OCI-M2 (cell line): Measurements from ENCODE around the gene TMEM114.

Source experiments
- DNase-seq: peaks from one replicate; lab custom pipeline; 2025; ENCODE audit not compliant: unreplicated experiment; lab: John Stamatoyannopoulos, UW

The TMEM114 gene

DNA sequence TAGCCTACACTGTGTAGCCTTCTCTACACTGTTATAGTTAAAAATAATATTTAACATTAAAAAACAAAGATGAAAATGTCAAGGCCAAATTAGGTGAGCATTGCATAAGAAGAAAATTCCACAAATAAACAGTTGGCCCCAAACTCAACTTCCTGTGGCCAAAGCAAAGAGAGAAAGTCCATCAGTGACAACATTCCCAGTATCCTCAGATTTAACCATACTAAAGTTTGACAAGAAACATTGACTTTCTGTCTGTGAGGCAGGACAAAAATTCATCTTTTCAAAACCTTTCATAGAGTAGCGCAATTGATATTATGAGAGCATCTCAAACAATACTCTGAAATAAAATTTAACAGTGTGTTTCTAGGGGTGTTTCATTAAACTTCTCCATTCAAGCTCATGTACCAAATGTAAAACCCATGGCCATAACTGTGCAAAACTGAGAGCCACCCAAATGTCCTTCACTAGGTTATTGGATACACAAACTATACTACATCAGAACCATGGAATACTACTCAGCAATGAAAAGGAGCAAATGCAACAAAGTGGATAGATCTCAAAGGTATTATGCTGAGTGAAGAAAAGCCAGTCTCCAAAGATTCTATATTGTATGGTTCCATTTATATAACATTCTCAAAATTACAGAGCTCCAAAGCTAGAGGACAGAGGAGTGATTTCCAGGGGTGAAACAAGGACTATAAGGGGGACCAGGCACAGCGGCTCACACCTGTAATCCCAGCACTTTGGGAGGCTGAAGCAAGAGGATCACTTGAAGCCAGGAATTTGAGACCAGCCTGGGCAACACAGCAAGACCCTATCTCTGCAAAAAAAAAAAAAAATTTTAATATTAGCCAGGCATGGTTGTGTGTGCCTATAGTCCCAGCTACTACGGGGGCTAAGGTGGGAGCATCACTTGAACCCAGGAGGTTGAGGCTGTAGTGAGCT, 38.7 kb downstream of the TMEM114 start:
- DNase-seq = no peak

DNA sequence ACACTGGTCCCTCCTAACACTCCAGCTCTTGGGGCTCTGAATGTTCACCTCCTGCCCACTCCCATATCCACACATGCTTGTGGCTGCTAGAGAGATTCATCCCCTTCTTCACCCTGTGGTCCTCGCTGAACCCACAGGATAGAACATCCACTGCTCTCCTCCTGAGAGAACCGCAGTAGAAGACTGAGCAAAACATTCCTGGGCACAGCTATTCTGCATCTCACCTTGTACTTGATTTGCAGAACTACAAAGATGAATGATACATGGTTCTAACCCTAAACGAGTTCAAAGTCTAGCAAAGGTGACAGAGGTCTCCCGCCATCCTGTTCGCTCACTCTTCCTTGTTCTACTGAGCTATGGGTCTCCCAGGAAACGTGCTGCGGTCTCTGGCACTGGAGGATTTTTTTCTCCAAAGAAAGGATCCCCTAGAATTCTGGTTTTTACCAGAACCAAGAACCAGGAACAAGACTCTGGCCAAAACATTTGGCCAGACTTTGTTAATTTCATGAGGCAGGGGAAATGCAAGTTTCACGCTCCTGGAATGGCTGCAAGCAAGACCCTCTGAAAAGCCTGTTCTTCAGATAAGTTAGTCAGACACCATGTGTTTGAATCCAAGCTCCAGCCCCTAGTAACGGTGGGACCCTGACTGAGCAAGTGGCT, 39.5 kb downstream of the TMEM114 start:
- no peak for DNase-seq

DNA sequence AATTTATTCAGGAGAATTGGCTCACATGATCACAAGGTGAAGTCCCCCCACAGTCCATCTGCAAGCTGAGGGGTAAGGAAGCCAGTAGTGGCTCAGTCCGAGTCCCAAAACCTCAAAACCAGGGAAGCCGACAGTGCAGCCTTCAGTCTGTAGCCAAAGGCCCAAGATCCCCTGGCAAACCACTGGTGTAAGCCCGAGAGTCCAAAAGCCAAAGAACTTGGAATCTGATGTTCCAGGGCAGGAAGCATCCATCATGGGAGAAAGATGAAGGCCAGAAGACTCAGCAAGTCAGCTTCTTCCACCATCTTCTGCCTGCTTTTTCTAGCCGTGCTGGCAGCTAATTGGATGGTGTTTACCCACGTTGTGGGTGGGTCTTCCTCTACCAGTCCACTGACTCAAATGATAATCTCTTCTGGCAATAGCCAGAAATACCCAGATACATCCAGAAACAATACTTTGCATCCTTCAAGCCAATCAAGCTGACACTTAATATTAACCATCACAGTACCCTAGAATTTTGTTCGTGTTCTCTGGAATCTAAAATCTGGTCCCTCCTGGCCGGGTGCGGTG, 40.4 kb downstream of the TMEM114 start:
- DNase-seq = no peak

- no peak for DNase-seq
Observed at GRCh38 chr16:8548166-8548565, 42.1 kb downstream of the TMEM114 start.

DNA sequence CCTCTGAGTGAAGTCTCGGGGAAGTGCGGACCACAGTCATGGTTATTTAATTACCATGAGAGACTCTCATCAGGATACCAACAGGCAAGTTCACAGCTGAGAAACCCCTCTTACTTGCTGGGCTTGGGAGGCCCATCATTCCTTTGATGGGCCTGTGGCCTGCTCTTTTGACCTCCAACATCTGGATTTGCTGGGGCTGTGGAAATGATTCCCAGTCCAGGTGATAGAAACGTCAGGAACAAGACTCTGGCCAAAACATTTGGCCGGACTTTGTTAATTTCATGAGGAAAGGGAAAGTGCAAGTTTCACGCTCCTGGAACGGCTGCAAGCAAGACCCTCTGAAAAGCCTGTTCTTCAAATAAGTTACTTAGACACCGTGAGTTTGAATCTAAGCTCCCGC, 42.5 kb downstream of the TMEM114 start:
- DNase-seq = no peak

DNA sequence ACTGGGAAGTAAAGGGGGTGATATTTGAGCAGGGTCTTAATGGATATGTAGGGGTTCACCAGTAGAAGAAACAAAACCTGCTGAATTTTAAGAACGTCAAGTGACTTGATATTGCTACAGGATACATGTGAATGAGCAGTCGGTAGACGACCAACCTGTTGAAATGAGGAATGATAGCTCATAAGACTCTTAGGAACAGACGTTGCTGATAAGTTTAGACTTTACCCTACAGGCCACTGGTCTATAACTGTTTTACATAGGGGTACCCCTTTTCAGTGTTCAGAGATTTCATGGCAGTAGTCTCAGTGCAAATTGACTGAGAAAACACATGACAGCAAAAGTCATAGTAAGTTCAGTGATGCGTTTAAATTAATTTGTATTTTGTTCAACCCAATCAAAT, 45.9 kb downstream of the TMEM114 start:
- no peak for DNase-seq

DNA sequence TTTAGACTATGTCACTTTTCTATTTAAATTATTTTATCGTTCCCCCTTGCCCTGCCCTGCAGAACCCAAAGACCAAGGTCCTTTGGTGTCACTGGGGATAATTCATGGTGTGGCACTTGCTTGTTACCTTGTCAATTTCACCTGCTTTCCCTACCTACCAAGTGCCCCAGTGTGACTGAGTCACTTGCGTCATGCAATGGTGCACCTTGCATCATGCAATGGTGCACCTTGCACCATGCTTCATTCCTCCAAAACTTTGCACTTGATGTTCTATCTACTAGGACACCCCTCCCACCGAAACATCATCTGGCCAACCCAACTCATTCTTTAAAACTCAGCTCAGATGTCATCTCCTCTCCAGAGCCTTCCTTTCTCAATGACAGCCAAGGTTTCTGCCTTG, 47.1 kb downstream of the TMEM114 start:
- DNase-seq = no peak

- no peak for DNase-seq
Observed at GRCh38 chr16:8542393-8542792, 47.9 kb downstream of the TMEM114 start.

DNA sequence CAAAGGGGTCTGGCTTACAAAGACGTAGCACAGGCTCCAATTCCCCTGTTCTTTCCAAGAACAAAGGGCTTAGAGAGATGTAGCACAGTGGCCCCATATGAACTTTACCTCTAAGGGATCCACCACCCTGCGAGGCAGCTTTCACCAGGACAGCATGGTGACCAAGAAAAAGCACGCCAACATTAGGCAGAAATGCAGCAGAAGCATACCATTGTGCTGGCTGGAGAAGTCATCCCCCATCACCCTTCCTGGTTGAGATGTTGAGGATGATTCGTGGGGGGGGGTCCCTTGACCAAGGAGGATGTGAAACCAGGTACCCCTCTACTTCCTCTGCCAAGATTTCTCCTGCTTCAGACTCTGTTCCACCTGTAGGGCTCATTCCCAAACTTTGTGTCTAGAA, 48.4 kb downstream of the TMEM114 start:
- no peak for DNase-seq

DNA sequence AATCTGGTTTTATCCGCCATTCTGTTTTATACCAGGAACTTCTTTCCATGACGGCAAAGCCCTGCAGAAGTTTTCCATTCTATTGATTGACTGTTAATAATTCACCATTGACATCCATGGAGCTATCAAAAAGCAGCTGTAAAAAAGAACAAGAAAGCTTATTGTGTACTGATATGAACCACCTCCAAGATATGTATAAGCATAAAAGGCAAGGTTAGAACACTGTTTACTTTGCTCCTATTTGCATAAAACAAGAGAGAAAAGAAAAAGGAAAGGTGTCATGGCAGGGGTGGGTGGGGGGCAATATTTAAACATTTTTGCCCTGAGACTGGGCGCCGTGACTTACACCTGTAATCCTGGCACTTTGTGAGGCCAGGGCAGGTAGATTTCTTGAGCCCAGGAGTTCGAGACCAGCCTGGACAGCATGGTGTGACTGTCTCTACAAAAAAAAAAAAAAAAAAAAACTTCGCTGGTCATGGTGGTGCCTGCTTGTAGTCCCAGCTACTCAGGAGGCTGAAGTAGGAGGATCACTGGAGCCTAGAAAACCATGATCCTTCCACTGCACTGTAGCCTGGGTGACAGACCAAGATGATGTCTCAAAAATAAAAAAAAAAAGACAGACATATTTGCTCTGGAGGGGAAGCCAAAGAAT, 52.5 kb downstream of the TMEM114 start:
- DNase-seq = no peak

DNA sequence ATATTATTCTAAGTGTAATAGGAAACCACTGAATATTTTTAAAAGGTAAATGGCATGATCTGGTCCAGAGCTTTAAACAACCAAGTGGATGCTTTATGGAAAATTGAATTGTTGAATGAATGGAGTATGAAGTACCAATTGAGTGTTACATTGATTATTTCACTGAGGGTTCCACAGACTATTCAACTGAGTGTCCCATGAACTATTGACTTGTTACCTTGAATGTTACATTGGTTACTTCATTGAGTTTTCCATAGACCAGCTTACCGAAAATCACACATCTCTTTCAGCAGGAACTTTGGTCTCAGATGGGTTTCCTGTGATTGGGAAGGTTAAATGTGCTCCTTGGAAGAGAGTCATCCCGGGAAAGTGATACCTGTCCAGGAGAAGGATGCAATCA, 56.8 kb downstream of the TMEM114 start:
- no peak for DNase-seq

DNA sequence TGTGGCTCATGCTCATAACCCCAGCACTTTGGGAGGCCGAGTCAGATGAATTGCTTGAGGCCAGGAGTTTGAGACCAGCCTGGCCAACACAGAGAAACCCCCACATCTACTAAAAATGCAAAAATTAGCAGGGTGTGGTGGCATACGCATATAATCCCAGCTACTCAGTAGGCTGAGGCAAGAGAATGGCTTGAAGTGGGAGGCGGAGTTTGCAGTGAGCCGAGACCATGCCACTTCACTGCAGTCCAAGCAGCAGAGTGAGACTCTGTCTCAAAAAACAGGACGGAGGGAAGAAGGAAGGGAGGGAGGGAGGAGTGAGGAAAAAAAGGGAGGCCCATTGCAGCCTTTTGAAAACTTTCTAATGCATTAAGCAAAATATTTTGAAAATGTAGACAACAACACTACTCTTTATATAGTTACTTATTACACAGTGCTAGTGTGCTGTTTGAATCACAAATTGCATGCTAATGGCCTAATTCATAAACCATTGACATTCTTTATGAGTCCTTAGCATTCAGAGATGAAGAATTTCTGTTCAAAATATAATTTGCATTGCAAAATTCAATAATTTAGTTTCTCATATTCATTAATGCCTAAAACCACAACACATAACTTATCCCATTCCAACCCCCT, 59.4 kb downstream of the TMEM114 start:
- DNase-seq = no peak

- DNase-seq = no peak
Observed at GRCh38 chr16:8528471-8528870, 61.8 kb downstream of the TMEM114 start.

- DNase-seq = no peak
Observed at GRCh38 chr16:8523932-8524331, 66.4 kb downstream of the TMEM114 start.

- no peak for DNase-seq
Observed at GRCh38 chr16:8522757-8523156, 67.6 kb downstream of the TMEM114 start.

- no peak for DNase-seq
Observed at GRCh38 chr16:8519643-8520042, 70.7 kb downstream of the TMEM114 start.
